ENCODE results near the gene CARM1.

The CARM1 gene

GRCh38 chr19:10960314-10961072 lies 89.1 kb downstream of the CARM1 start, which contains the start of gene SMARCA4:
SMARCA4 (plus strand) TSS chr19:10961030; CDS start chr19:10984152, 23,122 bp downstream.
- CTCF ChIA-PET = interaction anchor here (1.0 to 5.2 kb wide), 5 partner anchors 10 to 24 kb away, joined by 3 to 36 read pairs (median 7); no protein-coding TSS in a partner anchor
- no peak for TF ChIP-seq CTCF (IDR thresholded peaks at IDR 0.05; ENCODE audit: insufficient read depth, low read length, missing control alignments)
- peak; percentile 40 for DNase-seq (ENCODE audit: low read depth, low spot score)
- H3K4me3 ChIP-seq (ENCODE audit: low read depth, low read length) = peak within 1 kb of the TSS; percentile 86
- POLR2A ChIA-PET = interaction anchor here (0.7 to 1.1 kb wide), 3 partner anchors 8 to 116 kb away, joined by 3 to 5 read pairs (median 3); no protein-coding TSS in a partner anchor

- H3K4me3 ChIP-seq (ENCODE audit: low read depth, low read length) = peak overlapping the region; percentile 86
- DNase-seq (ENCODE audit: low read depth, low spot score) = no peak
- ChIA-PET POLR2A (interaction anchor here (0.7 to 1.1 kb wide), 3 partner anchors 9 to 116 kb away, joined by 3 to 5 read pairs (median 3); no protein-coding TSS in a partner anchor), CTCF (interaction anchor here (0.6 to 5.2 kb wide), 4 partner anchors 9 to 39 kb away, joined by 3 to 36 read pairs (median 6); no protein-coding TSS in a partner anchor)
- TF ChIP-seq CTCF (IDR thresholded peaks at IDR 0.05; ENCODE audit: insufficient read depth, low read length, missing control alignments) = no peak
These were observed 89.9 kb downstream of the CARM1 start for GRCh38 chr19:10961073-10961860.

GRCh38 chr19:10962863-10963262 lies 91.5 kb downstream of the CARM1 start:
- ChIA-PET POLR2A (no interaction called here), CTCF (interaction anchor here (1.0 to 2.4 kb wide), 2 partner anchors 21 to 73 kb away, joined by 3 to 8 read pairs; no protein-coding TSS in a partner anchor)
- no peak for TF ChIP-seq CTCF (IDR thresholded peaks at IDR 0.05; ENCODE audit: insufficient read depth, low read length, missing control alignments)
- H3K4me3 ChIP-seq (ENCODE audit: low read depth, low read length) = peak overlapping the region; percentile 16
- DNase-seq (ENCODE audit: low read depth, low spot score) = no peak

GRCh38 chr19:10963865-10964264 lies 92.5 kb downstream of the CARM1 start:
- DNase-seq (ENCODE audit: low read depth, low spot score) = no peak
- ChIA-PET CTCF (interaction anchor here (1.0 to 2.4 kb wide), 3 partner anchors 22 to 72 kb away, joined by 3 to 8 read pairs (median 6); no protein-coding TSS in a partner anchor), POLR2A (no interaction called here)
- no peak overlapping the region for H3K4me3 ChIP-seq (ENCODE audit: low read depth, low read length)
- no peak for TF ChIP-seq CTCF (IDR thresholded peaks at IDR 0.05; ENCODE audit: insufficient read depth, low read length, missing control alignments)

- H3K4me3 ChIP-seq (ENCODE audit: low read depth, low read length) = no peak overlapping the region
- no peak for DNase-seq (ENCODE audit: low read depth, low spot score)
- ChIA-PET POLR2A (no interaction called here), CTCF (interaction anchor here (1.0 to 1.6 kb wide), 3 partner anchors 10 to 28 kb away, joined by 4 to 6 read pairs (median 4); no protein-coding TSS in a partner anchor)
- no peak for TF ChIP-seq CTCF (IDR thresholded peaks at IDR 0.05; ENCODE audit: insufficient read depth, low read length, missing control alignments)
These were observed 93.5 kb downstream of the CARM1 start for GRCh38 chr19:10964903-10965302.
